Suprapubic skin (tissue), 4 donors: ENCODE results near the gene ATP5PF.
"Not testable (repeated sequence)": the region's sequence is repeated elsewhere in the genome, so short reads cannot be mapped to it uniquely, and the experiment has no call there.

ENCODE experiments used
- CTCF ChIP-seq, 2 donors: fragments of 200-600 bp in 1 of 2; fragments of 450-650 bp in 1 of 2; sonication (generic) in 1 of 2; IDR thresholded peaks; one replicate each; pipeline ENCODE4 v1.5.1; 2016 to 2019; ENCODE audit warnings: antibody characterized with exemption in 2 of 2, mild to moderate bottlenecking in 1 of 2, moderate library complexity in 1 of 2
- EP300 ChIP-seq: sonication (generic); formaldehyde crosslinking; IDR thresholded peaks from one replicate; pipeline ENCODE4 v1.6.1; 2017; ENCODE audit warnings: antibody characterized with exemption
- POLR2AphosphoS5 ChIP-seq, 3 donors: sonication (generic); formaldehyde crosslinking; IDR thresholded peaks; one replicate each; pipeline ENCODE4 v1.6.1; 2017; ENCODE audit warnings: antibody characterized with exemption in 3 of 3

- not testable (repeated sequence) for TF ChIP-seq EP300; CTCF (IDR thresholded peaks at IDR 0.05); POLR2AphosphoS5 (IDR thresholded peaks at IDR 0.05)
These were observed 39.2 kb downstream of the ATP5PF start for GRCh38 chr21:25695461-25695860.
